ENCODE results near the gene HEXD.

Gene HEXD

GRCh38 chr17:82442643-82443464 lies 24.7 kb downstream of the HEXD start:
- no peak for DNase-seq (ENCODE audit: low read depth)
- TF ChIP-seq CTCF (IDR thresholded peaks at IDR 0.05; ENCODE audit: control insufficient read depth, insufficient read depth, low read depth, low read length, missing control alignments) = no peak
- no peak overlapping the region for H3K4me3 ChIP-seq (ENCODE audit: control insufficient read depth, low read depth, low read length)

GRCh38 chr17:82443465-82444283 lies 25.5 kb downstream of the HEXD start:
- DNase-seq (ENCODE audit: low read depth) = no peak
- H3K4me3 ChIP-seq (ENCODE audit: control insufficient read depth, low read depth, low read length) = no peak overlapping the region
- no peak for TF ChIP-seq CTCF (IDR thresholded peaks at IDR 0.05; ENCODE audit: control insufficient read depth, insufficient read depth, low read depth, low read length, missing control alignments)

GRCh38 chr17:82444284-82444893 lies 26.2 kb downstream of the HEXD start:
- H3K4me3 ChIP-seq (ENCODE audit: control insufficient read depth, low read depth, low read length) = no peak overlapping the region
- no peak for TF ChIP-seq CTCF (IDR thresholded peaks at IDR 0.05; ENCODE audit: control insufficient read depth, insufficient read depth, low read depth, low read length, missing control alignments)
- no peak for DNase-seq (ENCODE audit: low read depth)

GRCh38 chr17:82444941-82445521 lies 26.9 kb downstream of the HEXD start:
- H3K4me3 ChIP-seq (ENCODE audit: control insufficient read depth, low read depth, low read length) = no peak overlapping the region
- no peak for TF ChIP-seq CTCF (IDR thresholded peaks at IDR 0.05; ENCODE audit: control insufficient read depth, insufficient read depth, low read depth, low read length, missing control alignments)
- no peak for DNase-seq (ENCODE audit: low read depth)

- DNase-seq (ENCODE audit: low read depth) = no peak
- no peak overlapping the region for H3K4me3 ChIP-seq (ENCODE audit: control insufficient read depth, low read depth, low read length)
- no peak for TF ChIP-seq CTCF (IDR thresholded peaks at IDR 0.05; ENCODE audit: control insufficient read depth, insufficient read depth, low read depth, low read length, missing control alignments)
Measured at GRCh38 chr17:82445542-82445941, 27.4 kb downstream of the HEXD start.

DNA sequence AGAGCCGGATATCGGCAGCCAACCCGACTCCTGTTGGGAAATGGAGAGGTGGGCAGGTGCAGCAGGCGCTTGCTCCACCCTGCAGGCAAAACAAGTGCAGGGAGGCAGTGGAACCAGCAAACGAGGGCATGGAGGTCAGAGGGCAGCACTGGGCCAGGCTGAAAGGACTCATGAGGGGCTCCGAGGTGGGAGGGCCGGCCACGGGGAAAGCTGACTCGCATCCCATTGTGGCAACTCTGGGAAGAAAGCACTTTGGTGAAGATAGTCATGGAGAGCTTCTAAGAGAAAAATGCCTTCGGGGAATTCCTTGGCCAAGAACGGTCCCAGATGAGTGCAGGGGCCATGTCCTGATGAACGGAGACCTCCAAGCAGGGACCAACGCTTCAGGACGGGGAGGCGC lies 28.0 kb downstream of the HEXD start:
- no peak for DNase-seq (ENCODE audit: low read depth)
- TF ChIP-seq CTCF (IDR thresholded peaks at IDR 0.05; ENCODE audit: control insufficient read depth, insufficient read depth, low read depth, low read length, missing control alignments) = no peak
- H3K4me3 ChIP-seq (ENCODE audit: control insufficient read depth, low read depth, low read length) = no peak overlapping the region

Data from AG09309 (cell line).